Measurements from ENCODE around the gene C16orf92. TPM values are rescaled to one million over a fixed set of nuclear protein-coding genes. Genes with fewer than 3 reads are reported as not detected.

Gene C16orf92
- total RNA-seq, 3 donors from 2014 or later, result not detected

- DNase-seq (ENCODE audit: low spot score in 2 of 2), result peak; percentile 98
- peak; percentile 81 to 91 (median 85) for TF ChIP-seq POLR2AphosphoS5 (IDR thresholded peaks at IDR 0.05)
- no peak for TF ChIP-seq POLR2A (IDR thresholded peaks at IDR 0.05)
- TF ChIP-seq, protein P1, sequence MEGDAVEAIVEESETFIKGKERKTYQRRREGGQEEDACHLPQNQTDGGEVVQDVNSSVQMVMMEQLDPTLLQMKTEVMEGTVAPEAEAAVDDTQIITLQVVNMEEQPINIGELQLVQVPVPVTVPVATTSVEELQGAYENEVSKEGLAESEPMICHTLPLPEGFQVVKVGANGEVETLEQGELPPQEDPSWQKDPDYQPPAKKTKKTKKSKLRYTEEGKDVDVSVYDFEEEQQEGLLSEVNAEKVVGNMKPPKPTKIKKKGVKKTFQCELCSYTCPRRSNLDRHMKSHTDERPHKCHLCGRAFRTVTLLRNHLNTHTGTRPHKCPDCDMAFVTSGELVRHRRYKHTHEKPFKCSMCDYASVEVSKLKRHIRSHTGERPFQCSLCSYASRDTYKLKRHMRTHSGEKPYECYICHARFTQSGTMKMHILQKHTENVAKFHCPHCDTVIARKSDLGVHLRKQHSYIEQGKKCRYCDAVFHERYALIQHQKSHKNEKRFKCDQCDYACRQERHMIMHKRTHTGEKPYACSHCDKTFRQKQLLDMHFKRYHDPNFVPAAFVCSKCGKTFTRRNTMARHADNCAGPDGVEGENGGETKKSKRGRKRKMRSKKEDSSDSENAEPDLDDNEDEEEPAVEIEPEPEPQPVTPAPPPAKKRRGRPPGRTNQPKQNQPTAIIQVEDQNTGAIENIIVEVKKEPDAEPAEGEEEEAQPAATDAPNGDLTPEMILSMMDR (IDR thresholded peaks at IDR 0.05), result peak in 1 of 3 donors; percentile 9
- H3K9me3 ChIP-seq, result no peaks in the 10 kb centered on the region
- no peaks in the 10 kb centered on the region for H3K27me3 ChIP-seq
- no peaks in the 10 kb centered on the region for H3K36me3 ChIP-seq
- H3K4me1 ChIP-seq, result peaks cover 4 to 10% of the 10 kb centered on the region in 2 donors
- peak within 1 kb of the TSS; percentile 70 to 85 (median 84) for H3K4me3 ChIP-seq
- intact Hi-C loops (cut with DNase I; ENCODE audit: low total_unique reads), result no loop called here
- H3K27ac ChIP-seq, result peak within 1 kb of the TSS; percentile 96
These were observed 26.9 kb upstream of the C16orf92 start, which contains the start of gene INO80E for GRCh38 chr16:29995911-29996765. Gene INO80E, plus strand, starts transcription at chr16:29996241. Its CDS starts 70 bp downstream, at chr16:29996311.

- Histone ChIP-seq H3K9me3 (no peaks in the 10 kb centered on the region), H3K27ac (peak overlapping the region; percentile 96), H3K4me3 (peak overlapping the region; percentile 70 to 85 (median 84)), H3K4me1 (peaks cover 4 to 10% of the 10 kb centered on the region in 2 donors), H3K27me3 (no peaks in the 10 kb centered on the region), H3K36me3 (no peaks in the 10 kb centered on the region)
- no peak for DNase-seq (ENCODE audit: low spot score in 2 of 2)
- intact Hi-C loops (cut with DNase I; ENCODE audit: low total_unique reads), result no loop called here
- TF ChIP-seq POLR2AphosphoS5 (IDR thresholded peaks at IDR 0.05) (no peak), POLR2A (IDR thresholded peaks at IDR 0.05) (no peak)
- TF ChIP-seq, protein P1 (IDR thresholded peaks at IDR 0.05), result no peak
These were observed 26.2 kb upstream of the C16orf92 start for GRCh38 chr16:29996766-29997250.

DNA sequence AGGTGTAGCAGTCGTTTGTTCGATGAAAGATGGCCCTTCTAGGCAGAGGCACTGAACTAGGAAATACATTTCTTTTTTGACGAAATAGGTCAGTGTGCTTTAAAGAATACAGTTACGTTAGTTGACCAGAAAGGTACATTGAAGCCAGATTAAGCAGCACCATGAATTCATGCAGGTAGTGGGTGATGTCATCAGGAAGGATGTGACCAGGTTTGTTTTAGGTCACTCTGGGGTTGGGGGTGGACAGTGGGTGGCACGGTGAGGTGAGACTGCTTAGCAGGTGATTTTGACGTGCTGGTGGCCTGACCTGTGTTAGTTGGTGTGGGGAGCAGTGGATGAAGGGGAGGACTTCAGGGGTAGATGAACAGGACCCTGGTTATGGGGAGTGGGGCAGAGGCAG, 23.4 kb upstream of the C16orf92 start:
- no peaks in the 10 kb centered on the region for H3K36me3 ChIP-seq
- H3K9me3 ChIP-seq, result no peaks in the 10 kb centered on the region
- H3K27me3 ChIP-seq, result no peaks in the 10 kb centered on the region
- H3K27ac ChIP-seq, result no peak overlapping the region
- H3K4me1 ChIP-seq, result peaks cover 4% of the 10 kb centered on the region in 2 donors
- TF ChIP-seq, protein P1 (IDR thresholded peaks at IDR 0.05), result no peak
- TF ChIP-seq POLR2AphosphoS5 (IDR thresholded peaks at IDR 0.05), result no peak
- TF ChIP-seq POLR2A (IDR thresholded peaks at IDR 0.05), result no peak
- H3K4me3 ChIP-seq, result no peak overlapping the region
- no peak for DNase-seq (ENCODE audit: low spot score in 2 of 2)
- intact Hi-C loops (cut with DNase I; ENCODE audit: low total_unique reads), result loop anchor here (1.0 kb wide), 1 partner anchor 30 kb away; no protein-coding TSS in a partner anchor

GRCh38 chr16:30000735-30001631, 22.0 kb upstream of the C16orf92 start:
- no peaks in the 10 kb centered on the region for H3K9me3 ChIP-seq
- TF ChIP-seq, protein P1 (IDR thresholded peaks at IDR 0.05), result no peak
- TF ChIP-seq POLR2AphosphoS5 (IDR thresholded peaks at IDR 0.05), result no peak
- TF ChIP-seq POLR2A (IDR thresholded peaks at IDR 0.05), result no peak
- H3K27me3 ChIP-seq, result no peaks in the 10 kb centered on the region
- H3K4me3 ChIP-seq, result no peak overlapping the region
- H3K36me3 ChIP-seq, result no peaks in the 10 kb centered on the region
- no peak for DNase-seq (ENCODE audit: low spot score in 2 of 2)
- intact Hi-C loops (cut with DNase I; ENCODE audit: low total_unique reads), result no loop called here
- H3K4me1 ChIP-seq, result peaks cover 0 to 4% of the 10 kb centered on the region in 2 donors
- H3K27ac ChIP-seq, result no peak overlapping the region
